ENCODE data around the gene CCDC85B. TPM values are rescaled to one million over a fixed set of nuclear protein-coding genes. Genes with fewer than 3 reads are reported as not detected.

CCDC85B gene
- total and polyA plus RNA-seq, 2 of the 8 experiments (the other 6 are each of a cell fraction or from before 2014, with no cell fraction given), result 19.8 to 30.8 TPM

GRCh38 chr11:65862941-65863888, 27.3 kb upstream of the CCDC85B start:
- no peak overlapping the region for H2BK12ac ChIP-seq (ENCODE audit: low read depth, low read length)
- H3K23ac ChIP-seq (ENCODE audit: insufficient read length), result no peak overlapping the region
- H4K20me1 ChIP-seq (replicated peaks in 1 of 2; ENCODE audit: control insufficient read depth in 1 of 2, insufficient read depth in 2 of 2, low read length in 2 of 2), result no peaks in the 10 kb centered on the region
- FAIRE-seq, result no peak
- ChIA-PET POLR2A (ENCODE audit: partially characterized antibody) (interaction anchor here (1.2 to 39.7 kb wide), 3 partner anchors 7 to 117 kb away, joined by 3 to 1071 read pairs (median 1071); partner anchors contain the start of genes CCDC85B, CFL1, CTSW and EFEMP2), CTCF (ENCODE audit: partially characterized antibody) (interaction anchor here (0.6 to 9.9 kb wide), 7 partner anchors 9 to 293 kb away, joined by 3 to 191 read pairs (median 6); partner anchors contain the start of genes CCDC85B, EFEMP2, FIBP and ZNRD2)
- H2BK5ac ChIP-seq (ENCODE audit: low read depth, low read length), result no peak overlapping the region
- no peak overlapping the region for H2AFZ ChIP-seq (ENCODE audit: low read length)
- no peak overlapping the region for H2BK20ac ChIP-seq (ENCODE audit: low read length)
- H3K9ac ChIP-seq (replicated peaks in 1 of 4; ENCODE audit: extremely low read depth in 1 of 4, low read depth in 3 of 4, low read length in 3 of 4), result no peak overlapping the region
- TF ChIP-seq POLR2AphosphoS5 (IDR thresholded peaks at IDR 0.05; ENCODE audit: low read depth, low read length), result peak; percentile 64; the same call in 1 of the 2 replicates
- TF ChIP-seq TAF1 (IDR thresholded peaks at IDR 0.05; ENCODE audit: low read depth, low read length), result no peak
- no peak for TF ChIP-seq NANOG (IDR thresholded peaks at IDR 0.05; ENCODE audit: insufficient read depth, low read depth, low read length, poor library complexity, severe bottlenecking)
- no peak for TF ChIP-seq ZNF274 (IDR thresholded peaks at IDR 0.05; ENCODE audit: borderline replicate concordance, extremely low read depth, low read length)
- DNase-seq (ENCODE audit: low read depth in 1 of 2, low spot score in 2 of 2), result no peak
- H3K79me2 ChIP-seq (ENCODE audit: control insufficient read depth in 1 of 2, insufficient read depth in 2 of 2, low read length in 2 of 2), result peaks cover 0 to 5% of the 10 kb centered on the region in 2 experiments; a peak in 1 of 4 replicates
- no peaks in the 10 kb centered on the region for H3K27me3 ChIP-seq (replicated peaks in 1 of 4; ENCODE audit: control insufficient read depth in 3 of 4, extremely low read depth in 1 of 4, insufficient read depth in 3 of 4, low read length in 3 of 4)
- H2AK5ac ChIP-seq (ENCODE audit: low read depth, low read length), result no peak overlapping the region
- H3K4me1 ChIP-seq (replicated peaks in 1 of 4; ENCODE audit: control insufficient read depth in 3 of 4, insufficient read depth in 4 of 4, low read length in 3 of 4), result peaks cover 0 to 10% (median 7%) of the 10 kb centered on the region in 4 experiments; a peak in 5 of 7 replicates
- no peak overlapping the region for H4K91ac ChIP-seq (replicated peaks; ENCODE audit: insufficient read length, low read length)
- H2BK120ac ChIP-seq (replicated peaks; ENCODE audit: low read depth, low read length), result no peak overlapping the region
- H3K4me3 ChIP-seq (ENCODE audit: extremely low read depth in 1 of 4, insufficient read depth in 2 of 4, low read depth in 3 of 4, low read length in 4 of 4), result no peak overlapping the region
- no peak overlapping the region for H2BK15ac ChIP-seq (ENCODE audit: low read length)
- 92% methylated on average over 20 of the region's 24 CpGs; no CpG with 5 or more reads in 1 of the 2 experiments for WGBS, 2 experiments (ENCODE audit: extremely low coverage in 1 of 2, insufficient coverage in 1 of 2, insufficient read length in 1 of 2, insufficient replicate concordance in 2 of 2, low coverage in 1 of 2, low lambda C conversion rate in 2 of 2, missing lambda C conversion rate in 1 of 2)
- H4K5ac ChIP-seq (ENCODE audit: insufficient read length, low read depth, low read length), result no peak overlapping the region
- peaks cover 5 to 17% (median 14%) of the 10 kb centered on the region in 4 experiments for H3K36me3 ChIP-seq (ENCODE audit: control insufficient read depth in 2 of 4, insufficient read depth in 4 of 4, low read length in 3 of 4)
- H4K8ac ChIP-seq (ENCODE audit: extremely low read depth, insufficient read depth, low read length), result 0 out of 2 replicates have a peak overlapping the region, but pooled peaks have one; percentile 40
- no peak overlapping the region for H3K56ac ChIP-seq (replicated peaks; ENCODE audit: insufficient read length, low read depth, low read length)
- H3K9me3 ChIP-seq (ENCODE audit: insufficient read depth in 2 of 2, low read depth in 1 of 2, low read length in 1 of 2), result no peaks in the 10 kb centered on the region
- H3K4me2 ChIP-seq (ENCODE audit: insufficient read depth in 1 of 2, low read depth in 2 of 2, low read length in 2 of 2), result no peak overlapping the region
- H3K18ac ChIP-seq (ENCODE audit: extremely low read depth, low read length), result no peak overlapping the region
- H3K4ac ChIP-seq (replicated peaks; ENCODE audit: insufficient read length, low read depth, low read length), result no peak overlapping the region
- no peak overlapping the region for H3K14ac ChIP-seq (ENCODE audit: insufficient read length)
- H3K79me1 ChIP-seq (ENCODE audit: low read depth, low read length), result no peaks in the 10 kb centered on the region; the same call in 1 of the 2 replicates
- peaks cover 20% of the 10 kb centered on the region for H3K23me2 ChIP-seq (ENCODE audit: low read depth, low read length)
- no peak overlapping the region for H3K27ac ChIP-seq (ENCODE audit: low read depth, low read length)

Measured in H1 (cell line).